GM12874 (cell line): Measurements from ENCODE around the gene NELFA.

ENCODE experiments used
- TF ChIP-seq, protein P1 (sequence below): IDR thresholded peaks from 2 replicates; pipeline ENCODE4 v1.5.1; 2011; ENCODE audit warnings: low read depth, mild to moderate bottlenecking, control low read depth, low read length, moderate library complexity; ENCODE audit not compliant: insufficient read depth

The NELFA gene

DNA sequence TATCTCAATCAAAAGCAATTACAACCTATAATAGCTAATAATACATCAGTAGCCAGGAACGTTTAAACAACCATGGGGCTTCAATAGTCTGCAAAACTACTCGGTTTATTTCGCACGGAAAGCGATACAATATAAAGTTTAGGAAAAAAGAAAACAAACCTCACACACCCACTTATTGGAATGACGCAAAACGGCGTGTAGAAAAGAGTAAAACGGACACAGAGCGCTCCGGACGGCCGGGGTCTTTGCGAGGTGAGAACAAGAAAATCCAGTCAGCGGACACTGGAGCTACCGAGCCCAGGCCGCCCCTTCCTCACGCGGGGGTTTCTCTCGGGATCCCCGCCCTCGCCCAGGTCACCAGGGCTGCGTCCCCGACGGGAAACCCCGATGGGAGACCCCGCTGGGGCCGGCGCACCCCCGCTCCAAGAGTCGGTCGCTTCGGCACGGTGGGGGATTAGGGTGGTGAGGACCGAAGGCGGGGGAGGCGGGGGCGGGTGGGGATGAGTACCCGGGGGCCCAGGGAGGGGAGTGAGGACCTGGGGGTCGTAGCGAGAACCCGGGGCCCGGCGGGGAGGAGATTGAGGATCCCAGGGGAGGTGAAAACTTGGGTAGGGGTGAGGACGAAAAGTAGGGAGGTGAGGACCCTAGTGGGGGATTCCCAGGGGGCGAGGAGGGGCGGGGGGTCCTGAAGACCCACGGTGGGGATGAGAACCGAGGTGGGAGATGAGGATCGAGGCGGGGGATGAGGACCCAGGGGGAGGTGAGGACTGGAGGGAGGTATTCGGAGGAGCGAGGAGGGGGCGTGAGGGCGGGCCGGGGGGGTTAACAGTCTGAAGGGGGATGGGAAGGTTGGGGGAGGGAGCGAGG, 737 bp downstream of the NELFA start:
- TF ChIP-seq, protein P1, sequence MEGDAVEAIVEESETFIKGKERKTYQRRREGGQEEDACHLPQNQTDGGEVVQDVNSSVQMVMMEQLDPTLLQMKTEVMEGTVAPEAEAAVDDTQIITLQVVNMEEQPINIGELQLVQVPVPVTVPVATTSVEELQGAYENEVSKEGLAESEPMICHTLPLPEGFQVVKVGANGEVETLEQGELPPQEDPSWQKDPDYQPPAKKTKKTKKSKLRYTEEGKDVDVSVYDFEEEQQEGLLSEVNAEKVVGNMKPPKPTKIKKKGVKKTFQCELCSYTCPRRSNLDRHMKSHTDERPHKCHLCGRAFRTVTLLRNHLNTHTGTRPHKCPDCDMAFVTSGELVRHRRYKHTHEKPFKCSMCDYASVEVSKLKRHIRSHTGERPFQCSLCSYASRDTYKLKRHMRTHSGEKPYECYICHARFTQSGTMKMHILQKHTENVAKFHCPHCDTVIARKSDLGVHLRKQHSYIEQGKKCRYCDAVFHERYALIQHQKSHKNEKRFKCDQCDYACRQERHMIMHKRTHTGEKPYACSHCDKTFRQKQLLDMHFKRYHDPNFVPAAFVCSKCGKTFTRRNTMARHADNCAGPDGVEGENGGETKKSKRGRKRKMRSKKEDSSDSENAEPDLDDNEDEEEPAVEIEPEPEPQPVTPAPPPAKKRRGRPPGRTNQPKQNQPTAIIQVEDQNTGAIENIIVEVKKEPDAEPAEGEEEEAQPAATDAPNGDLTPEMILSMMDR = no peak

DNA sequence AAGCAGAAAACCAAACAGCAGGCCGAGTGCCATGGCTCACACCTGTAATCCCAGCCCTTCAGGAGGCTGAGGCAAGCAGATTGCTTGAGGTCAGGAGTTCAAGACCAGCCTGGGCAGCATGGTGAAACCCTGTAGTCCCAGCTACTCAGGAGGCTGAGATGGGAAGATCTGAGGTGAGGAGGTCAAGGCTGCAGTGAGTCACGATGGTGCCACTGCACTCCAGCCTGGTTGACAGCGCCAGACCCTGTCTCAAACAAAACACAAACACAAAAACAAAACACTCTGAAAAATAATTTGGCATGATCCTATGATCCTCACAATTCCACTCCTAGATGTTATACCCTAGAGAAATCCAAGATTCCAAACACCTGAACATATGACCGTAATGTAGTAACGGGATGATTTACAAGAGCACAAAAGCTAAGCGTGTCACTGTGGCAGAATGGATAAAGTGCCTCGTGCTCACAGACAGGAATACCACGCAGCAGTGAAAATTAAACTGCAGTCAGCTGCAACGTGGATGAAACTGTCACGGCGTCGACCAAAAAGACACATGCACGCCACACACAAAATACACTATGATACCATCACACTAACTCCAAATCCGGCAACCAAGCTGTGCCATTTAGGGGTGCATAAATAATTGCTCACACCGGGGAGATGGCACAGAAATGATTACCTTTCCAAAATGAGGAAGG, 1.7 kb downstream of the NELFA start:
- TF ChIP-seq, protein P1 = no peak

DNA sequence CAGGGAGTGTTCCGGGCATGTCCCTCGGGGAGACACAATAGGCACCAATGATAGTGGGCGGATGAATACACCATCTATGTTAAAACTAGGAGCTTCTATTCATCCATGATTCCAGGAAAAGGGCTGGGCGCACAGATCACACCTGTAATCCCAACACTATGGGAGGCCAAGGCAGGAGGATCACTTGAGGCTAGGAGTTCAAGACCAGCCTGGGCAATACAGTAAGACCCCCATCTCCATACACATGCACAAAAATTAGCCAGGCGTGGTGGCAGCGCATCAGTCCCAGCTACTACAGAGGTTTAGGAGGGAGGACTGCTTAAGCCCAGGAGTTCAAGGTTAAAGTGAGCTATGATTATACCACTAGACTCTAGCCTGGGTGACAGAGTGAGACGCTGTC, 2.4 kb downstream of the NELFA start:
- TF ChIP-seq, protein P1 = no peak

DNA sequence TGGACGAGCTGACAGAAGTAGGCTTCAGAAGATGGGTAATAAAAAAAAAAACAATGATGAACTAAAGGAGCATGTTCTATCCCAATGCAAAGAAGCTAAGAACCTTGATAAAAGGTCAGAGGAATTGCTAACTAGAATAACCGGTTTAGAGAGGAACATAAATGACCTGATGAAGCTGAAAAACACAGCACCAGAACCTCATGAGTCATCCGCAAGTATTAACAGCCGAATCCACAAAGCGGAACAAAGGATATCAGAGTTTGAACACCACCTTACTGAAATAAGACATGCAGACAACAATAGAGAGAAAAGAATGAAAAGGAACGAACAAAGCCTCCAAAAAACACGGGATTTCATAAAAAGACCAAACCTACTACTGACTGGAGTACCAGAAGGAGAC, 10.5 kb downstream of the NELFA start:
- TF ChIP-seq, protein P1 = no peak

DNA sequence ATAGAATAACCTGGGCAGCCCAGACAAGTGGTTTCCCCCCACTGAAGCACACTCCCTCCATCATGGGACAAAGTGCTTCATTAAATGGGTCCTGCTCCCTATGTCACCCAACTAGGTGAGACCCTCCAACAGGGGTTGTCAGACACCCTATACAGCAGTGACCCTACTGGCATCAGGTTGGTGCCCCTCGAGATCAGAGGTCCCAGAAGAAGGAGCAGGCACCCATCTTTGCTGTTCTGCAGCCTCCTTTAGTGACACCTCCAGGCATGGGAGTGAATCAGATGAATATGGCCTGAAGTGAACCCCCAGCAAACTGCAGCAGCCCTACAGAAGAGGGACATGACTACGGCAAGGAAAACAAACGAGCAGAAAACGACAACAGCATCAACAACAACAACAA, 11.1 kb downstream of the NELFA start:
- TF ChIP-seq, protein P1 = no peak

DNA sequence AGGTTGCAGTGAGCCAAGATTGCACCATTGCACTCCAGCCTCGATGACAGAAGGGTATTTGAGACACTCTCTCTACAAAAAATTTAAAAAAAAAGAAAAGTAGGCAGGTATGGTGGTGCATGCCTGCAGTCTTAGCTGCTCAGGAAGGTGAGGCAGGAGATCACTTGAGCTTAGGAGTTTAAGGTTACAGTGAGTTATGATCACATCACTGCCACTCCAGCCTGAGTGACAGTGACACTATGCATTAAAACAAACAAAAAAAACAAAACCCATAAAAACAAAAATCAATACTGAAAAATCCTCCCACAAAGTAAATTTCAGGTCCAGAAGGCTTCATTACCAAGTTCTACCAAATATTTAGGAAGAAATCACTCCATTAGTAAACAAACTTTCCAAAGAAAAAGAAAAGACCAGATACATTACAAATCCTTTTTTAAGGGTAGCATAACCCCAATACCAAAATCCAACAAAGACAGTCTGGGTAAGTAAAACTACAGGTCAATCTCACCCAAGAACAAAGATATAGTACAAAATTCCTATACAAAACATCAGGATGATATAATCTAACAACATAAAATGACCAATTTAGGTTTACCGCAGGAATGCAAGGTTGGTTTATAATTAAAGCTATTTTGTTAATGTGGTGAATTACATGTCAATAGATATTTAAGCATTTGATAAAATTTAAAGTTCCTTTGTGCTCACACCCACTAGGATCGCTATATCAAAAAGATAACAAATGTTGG, 11.7 kb downstream of the NELFA start:
- TF ChIP-seq, protein P1 = no peak

DNA sequence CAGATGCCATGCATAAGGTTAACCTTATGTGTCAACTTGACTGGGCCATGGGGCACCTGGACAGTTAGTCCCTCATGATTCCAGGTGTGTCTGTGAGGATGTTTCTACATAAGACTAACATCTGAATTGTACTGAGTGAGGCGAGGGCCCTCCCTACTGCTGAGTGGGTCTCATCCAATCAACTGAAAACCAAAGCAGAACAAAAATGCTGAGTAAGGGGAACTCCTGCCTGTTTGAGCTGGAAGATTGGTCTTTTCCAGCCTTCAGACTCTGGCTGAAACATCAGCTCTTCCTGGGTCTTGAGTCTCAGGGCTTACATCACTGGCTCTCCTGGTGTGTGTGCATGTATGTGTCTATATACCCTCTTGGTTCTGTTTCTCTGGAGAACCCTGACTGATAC, 13.8 kb downstream of the NELFA start:
- TF ChIP-seq, protein P1 = no peak
